Measurements from ENCODE around the gene EXOSC10. TPM values are rescaled to one million over a fixed set of nuclear protein-coding genes. Genes with fewer than 3 reads are reported as not detected.

Gene EXOSC10
- polyA plus RNA-seq, 1 donor from 2014 or later = 115 TPM

DNA sequence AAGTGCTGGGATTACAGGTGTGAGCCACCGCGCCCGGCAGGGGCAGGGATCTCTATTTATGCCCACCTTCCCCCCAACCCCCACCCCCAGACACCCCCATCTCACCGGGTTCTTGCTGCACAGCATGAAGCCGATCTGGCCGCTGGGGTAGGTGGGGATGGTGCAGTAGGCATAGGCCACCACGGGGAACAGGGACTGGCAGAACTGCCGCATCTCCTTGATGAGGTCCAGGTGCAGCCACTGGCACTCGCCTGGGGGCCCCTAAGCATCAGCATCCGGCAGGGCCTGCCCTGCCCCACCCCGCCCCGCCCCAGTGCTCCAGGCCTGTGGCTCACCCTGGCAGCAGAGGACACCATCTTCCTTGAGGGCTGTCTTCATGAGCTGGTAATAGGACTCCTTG is 44.0 kb downstream of the EXOSC10 start:
- Histone ChIP-seq H3F3A (ENCODE audit: insufficient read depth, low read length, poor library complexity, severe bottlenecking) (no peaks in the 10 kb centered on the region), H3K27me3 (ENCODE audit: insufficient read depth, low read depth, low read length) (no peaks in the 10 kb centered on the region), H2AFZ (ENCODE audit: low read depth, low read length) (no peak overlapping the region), H3K27ac (ENCODE audit: low read length) (no peak overlapping the region), H3K36me3 (ENCODE audit: insufficient read depth, low read length) (no peaks in the 10 kb centered on the region), H3K4me3 (ENCODE audit: low read length) (no peak overlapping the region), H3K79me2 (replicated peaks; ENCODE audit: insufficient read depth, low read length) (peaks cover 7% of the 10 kb centered on the region), H3K9me2 (ENCODE audit: insufficient read depth, low read length) (no peaks in the 10 kb centered on the region), H3K9me3 (ENCODE audit: low read length) (no peaks in the 10 kb centered on the region), H4K20me1 (ENCODE audit: insufficient read depth) (no peaks in the 10 kb centered on the region), H3K9ac (ENCODE audit: low read length) (no peak overlapping the region), H3K4me2 (ENCODE audit: low read length) (no peak overlapping the region)
- TF ChIP-seq EP300 (conservative IDR thresholded peaks at IDR 0.05; ENCODE audit: poor library complexity, severe bottlenecking) (no peak), RAD21 (conservative IDR thresholded peaks at IDR 0.05) (no peak), SMC3 (conservative IDR thresholded peaks at IDR 0.05; ENCODE audit: poor library complexity) (no peak), TAF1 (IDR thresholded peaks at IDR 0.05; ENCODE audit: low read depth) (no peak), MXI1 (conservative IDR thresholded peaks at IDR 0.05; ENCODE audit: poor library complexity, severe bottlenecking) (no peak), POLR2AphosphoS5 (IDR thresholded peaks at IDR 0.05) (no peak), EZH2 (IDR thresholded peaks at IDR 0.05; ENCODE audit: borderline replicate concordance, insufficient read depth, low read length, poor library complexity, severe bottlenecking) (no peak)
- TF ChIP-seq, protein P1, sequence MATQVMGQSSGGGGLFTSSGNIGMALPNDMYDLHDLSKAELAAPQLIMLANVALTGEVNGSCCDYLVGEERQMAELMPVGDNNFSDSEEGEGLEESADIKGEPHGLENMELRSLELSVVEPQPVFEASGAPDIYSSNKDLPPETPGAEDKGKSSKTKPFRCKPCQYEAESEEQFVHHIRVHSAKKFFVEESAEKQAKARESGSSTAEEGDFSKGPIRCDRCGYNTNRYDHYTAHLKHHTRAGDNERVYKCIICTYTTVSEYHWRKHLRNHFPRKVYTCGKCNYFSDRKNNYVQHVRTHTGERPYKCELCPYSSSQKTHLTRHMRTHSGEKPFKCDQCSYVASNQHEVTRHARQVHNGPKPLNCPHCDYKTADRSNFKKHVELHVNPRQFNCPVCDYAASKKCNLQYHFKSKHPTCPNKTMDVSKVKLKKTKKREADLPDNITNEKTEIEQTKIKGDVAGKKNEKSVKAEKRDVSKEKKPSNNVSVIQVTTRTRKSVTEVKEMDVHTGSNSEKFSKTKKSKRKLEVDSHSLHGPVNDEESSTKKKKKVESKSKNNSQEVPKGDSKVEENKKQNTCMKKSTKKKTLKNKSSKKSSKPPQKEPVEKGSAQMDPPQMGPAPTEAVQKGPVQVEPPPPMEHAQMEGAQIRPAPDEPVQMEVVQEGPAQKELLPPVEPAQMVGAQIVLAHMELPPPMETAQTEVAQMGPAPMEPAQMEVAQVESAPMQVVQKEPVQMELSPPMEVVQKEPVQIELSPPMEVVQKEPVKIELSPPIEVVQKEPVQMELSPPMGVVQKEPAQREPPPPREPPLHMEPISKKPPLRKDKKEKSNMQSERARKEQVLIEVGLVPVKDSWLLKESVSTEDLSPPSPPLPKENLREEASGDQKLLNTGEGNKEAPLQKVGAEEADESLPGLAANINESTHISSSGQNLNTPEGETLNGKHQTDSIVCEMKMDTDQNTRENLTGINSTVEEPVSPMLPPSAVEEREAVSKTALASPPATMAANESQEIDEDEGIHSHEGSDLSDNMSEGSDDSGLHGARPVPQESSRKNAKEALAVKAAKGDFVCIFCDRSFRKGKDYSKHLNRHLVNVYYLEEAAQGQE (IDR thresholded peaks at IDR 0.05; ENCODE audit: borderline replicate concordance) = no peak
- TF ChIP-seq, protein P2, sequence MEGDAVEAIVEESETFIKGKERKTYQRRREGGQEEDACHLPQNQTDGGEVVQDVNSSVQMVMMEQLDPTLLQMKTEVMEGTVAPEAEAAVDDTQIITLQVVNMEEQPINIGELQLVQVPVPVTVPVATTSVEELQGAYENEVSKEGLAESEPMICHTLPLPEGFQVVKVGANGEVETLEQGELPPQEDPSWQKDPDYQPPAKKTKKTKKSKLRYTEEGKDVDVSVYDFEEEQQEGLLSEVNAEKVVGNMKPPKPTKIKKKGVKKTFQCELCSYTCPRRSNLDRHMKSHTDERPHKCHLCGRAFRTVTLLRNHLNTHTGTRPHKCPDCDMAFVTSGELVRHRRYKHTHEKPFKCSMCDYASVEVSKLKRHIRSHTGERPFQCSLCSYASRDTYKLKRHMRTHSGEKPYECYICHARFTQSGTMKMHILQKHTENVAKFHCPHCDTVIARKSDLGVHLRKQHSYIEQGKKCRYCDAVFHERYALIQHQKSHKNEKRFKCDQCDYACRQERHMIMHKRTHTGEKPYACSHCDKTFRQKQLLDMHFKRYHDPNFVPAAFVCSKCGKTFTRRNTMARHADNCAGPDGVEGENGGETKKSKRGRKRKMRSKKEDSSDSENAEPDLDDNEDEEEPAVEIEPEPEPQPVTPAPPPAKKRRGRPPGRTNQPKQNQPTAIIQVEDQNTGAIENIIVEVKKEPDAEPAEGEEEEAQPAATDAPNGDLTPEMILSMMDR (IDR thresholded peaks at IDR 0.05; ENCODE audit: poor library complexity, severe bottlenecking) = no peak

DNA sequence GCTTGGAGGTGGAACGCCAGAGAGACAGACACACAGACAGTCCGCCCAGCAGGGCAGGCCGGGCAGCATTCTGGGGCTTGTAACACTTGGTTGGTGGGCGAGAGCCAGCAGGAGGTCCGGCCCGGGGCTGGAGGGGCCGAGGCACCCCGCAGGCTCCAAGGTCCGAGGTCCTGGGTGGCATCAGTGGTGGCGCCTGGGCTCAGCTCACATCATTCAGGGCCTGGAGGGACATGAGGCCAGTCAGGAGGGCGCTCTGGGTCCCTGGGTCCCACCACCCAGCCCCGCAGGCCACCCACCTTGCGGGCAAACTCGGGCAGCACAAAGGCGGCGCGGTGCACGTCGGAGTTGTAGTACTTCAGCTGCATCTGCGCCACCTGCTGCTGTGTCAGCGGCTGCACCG is 45.0 kb downstream of the EXOSC10 start:
- no peaks in the 10 kb centered on the region for H3K9me2 ChIP-seq (ENCODE audit: insufficient read depth, low read length)
- no peaks in the 10 kb centered on the region for H3K27me3 ChIP-seq (ENCODE audit: insufficient read depth, low read depth, low read length)
- no peak overlapping the region for H3K4me2 ChIP-seq (ENCODE audit: low read length)
- no peaks in the 10 kb centered on the region for H4K20me1 ChIP-seq (ENCODE audit: insufficient read depth)
- H3F3A ChIP-seq (ENCODE audit: insufficient read depth, low read length, poor library complexity, severe bottlenecking) = no peaks in the 10 kb centered on the region
- no peak overlapping the region for H3K27ac ChIP-seq (ENCODE audit: low read length)
- no peaks in the 10 kb centered on the region for H3K36me3 ChIP-seq (ENCODE audit: insufficient read depth, low read length)
- H3K9ac ChIP-seq (ENCODE audit: low read length) = no peak overlapping the region
- H3K9me3 ChIP-seq (ENCODE audit: low read length) = no peaks in the 10 kb centered on the region
- TF ChIP-seq SMC3 (conservative IDR thresholded peaks at IDR 0.05; ENCODE audit: poor library complexity) = no peak
- no peak for TF ChIP-seq TAF1 (IDR thresholded peaks at IDR 0.05; ENCODE audit: low read depth)
- no peak for TF ChIP-seq EP300 (conservative IDR thresholded peaks at IDR 0.05; ENCODE audit: poor library complexity, severe bottlenecking)
- no peak for TF ChIP-seq EZH2 (IDR thresholded peaks at IDR 0.05; ENCODE audit: borderline replicate concordance, insufficient read depth, low read length, poor library complexity, severe bottlenecking)
- no peak for TF ChIP-seq RAD21 (conservative IDR thresholded peaks at IDR 0.05)
- TF ChIP-seq, protein P1 (IDR thresholded peaks at IDR 0.05; ENCODE audit: borderline replicate concordance) = no peak
- TF ChIP-seq, protein P2 (IDR thresholded peaks at IDR 0.05; ENCODE audit: poor library complexity, severe bottlenecking) = no peak
- no peak for TF ChIP-seq POLR2AphosphoS5 (IDR thresholded peaks at IDR 0.05)
- peaks cover 7% of the 10 kb centered on the region for H3K79me2 ChIP-seq (replicated peaks; ENCODE audit: insufficient read depth, low read length)
- H3K4me3 ChIP-seq (ENCODE audit: low read length) = no peak overlapping the region
- no peak overlapping the region for H2AFZ ChIP-seq (ENCODE audit: low read depth, low read length)
